HEK293 (cell line): ENCODE results near the gene FSTL4.

Experiments
- CTCF ChIA-PET: fragments of 350-600 bp; formaldehyde crosslinking; extraction: SDS; loops from one replicate; lab custom pipeline; 2021; ENCODE audit warnings: antibody characterized with exemption; lab: Yijun Ruan, JAX
- POLR2A ChIA-PET: fragments of 300-600 bp; formaldehyde crosslinking; extraction: SDS; loops from one replicate; lab custom pipeline; 2020; ENCODE audit warnings: antibody characterized with exemption, inconsistent platforms; lab: Yijun Ruan, JAX
- H3K27ac ChIP-seq: fragments of 200-500 bp; sonication (Bioruptor generic); 2 replicates; pipeline ENCODE4 v1.5.1; 2014; ENCODE audit warnings: low read depth, low read length, control low read depth, inconsistent platforms; ENCODE audit errors: extremely low read depth
- H3K36me3 ChIP-seq, 2 experiments: fragments of 200-500 bp in 1 of 2; sonication (Bioruptor generic) in 1 of 2; 1 replicate in 1 of 2; 2 replicates in 1 of 2; pipeline ENCODE4 v1.5.1; 2014 to 2017; ENCODE audit warnings: inconsistent platforms in 2 of 2, low read length in 2 of 2; ENCODE audit not compliant: control insufficient read depth in 2 of 2, insufficient read depth in 1 of 2
- H3K4me1 ChIP-seq: fragments of 200-500 bp; sonication (Bioruptor generic); 2 replicates; pipeline ENCODE4 v1.5.1; 2014; ENCODE audit warnings: mild to moderate bottlenecking, low read length, inconsistent platforms; ENCODE audit not compliant: control insufficient read depth, insufficient read depth
- H3K4me3 ChIP-seq: 2 replicates; pipeline ENCODE4 v1.5.1; 2011; ENCODE audit warnings: low read depth, mild to moderate bottlenecking, control low read depth, low read length, moderate library complexity
- H3K9me3 ChIP-seq: fragments of 200-500 bp; sonication (Bioruptor generic); 2 replicates; pipeline ENCODE4 v1.5.1; 2014; ENCODE audit warnings: low read depth, low read length, inconsistent platforms; ENCODE audit not compliant: control insufficient read depth, insufficient read depth
- BCL11A ChIP-seq: fragments of 450-650 bp; formaldehyde crosslinking; IDR thresholded peaks from 2 replicates; pipeline ENCODE4 v1.5.1; 2016; ENCODE audit warnings: low read depth, missing biosample characterization, missing genetic modification characterization
- KLF9 ChIP-seq: fragments of 450-650 bp; formaldehyde crosslinking; IDR thresholded peaks from 2 replicates; pipeline ENCODE4 v1.5.1; 2016; ENCODE audit warnings: missing biosample characterization, missing genetic modification characterization, low read depth
- MEIS1 ChIP-seq: sonication (generic); formaldehyde crosslinking; IDR thresholded peaks from 2 replicates; pipeline ENCODE4 v1.8.1; 2022; ENCODE audit warnings: missing genetic modification reagents, mild to moderate bottlenecking, borderline replicate concordance
- ZFP41 ChIP-seq: fragments of 450-650 bp; formaldehyde crosslinking; IDR thresholded peaks from 2 replicates; pipeline ENCODE4 v1.5.1; 2016; ENCODE audit warnings: missing biosample characterization, missing genetic modification characterization, borderline replicate concordance
- ZNF155 ChIP-seq: fragments of 450-650 bp; formaldehyde crosslinking; IDR thresholded peaks from 2 replicates; pipeline ENCODE4 v1.5.1; 2016; ENCODE audit warnings: missing biosample characterization, missing genetic modification characterization
- ZNF169 ChIP-seq: fragments of 450-650 bp; formaldehyde crosslinking; IDR thresholded peaks from 2 replicates; pipeline ENCODE4 v1.5.1; 2016; ENCODE audit warnings: missing biosample characterization, missing genetic modification characterization
- ZNF223 ChIP-seq: fragments of 450-650 bp; formaldehyde crosslinking; IDR thresholded peaks from 2 replicates; pipeline ENCODE4 v1.5.1; 2016; ENCODE audit warnings: missing biosample characterization, missing genetic modification characterization
- ZNF23 ChIP-seq: fragments of 450-650 bp; formaldehyde crosslinking; IDR thresholded peaks from 2 replicates; pipeline ENCODE4 v1.5.1; 2016; ENCODE audit warnings: missing biosample characterization, missing genetic modification characterization, borderline replicate concordance
- ZNF274 ChIP-seq, 2 experiments: fragments of 200-500 bp in 1 of 2; fragments of 450-650 bp in 1 of 2; sonication (Bioruptor generic) in 1 of 2; formaldehyde crosslinking in 1 of 2; IDR thresholded peaks; 2 replicates each; pipeline versions ENCODE4 v1.5.1 to v1.6.1; 2014 to 2016; ENCODE audit warnings: borderline replicate concordance in 1 of 2, inconsistent platforms in 1 of 2, low read length in 1 of 2, missing biosample characterization in 1 of 2, missing genetic modification characterization in 1 of 2
- ZNF404 ChIP-seq: fragments of 450-650 bp; formaldehyde crosslinking; IDR thresholded peaks from 2 replicates; pipeline ENCODE4 v1.5.1; 2017; ENCODE audit warnings: missing biosample characterization, missing genetic modification characterization
- ZNF423 ChIP-seq: fragments of 450-650 bp; formaldehyde crosslinking; IDR thresholded peaks from 2 replicates; pipeline ENCODE4 v1.5.1; 2016; ENCODE audit warnings: missing biosample characterization, missing genetic modification characterization
- ZNF707 ChIP-seq: fragments of 450-650 bp; formaldehyde crosslinking; IDR thresholded peaks from 2 replicates; pipeline ENCODE4 v1.5.1; 2016; ENCODE audit warnings: missing biosample characterization, missing genetic modification characterization
- TF ChIP-seq, protein P1 (sequence below): fragments of 450-650 bp; formaldehyde crosslinking; IDR thresholded peaks from 2 replicates; pipeline ENCODE4 v1.5.1; 2016; ENCODE audit warnings: missing biosample characterization, missing genetic modification characterization, low read depth
- TF ChIP-seq, protein P2 (sequence below): IDR thresholded peaks from 2 replicates; pipeline ENCODE4 v1.6.1; 2011; ENCODE audit warnings: mild to moderate bottlenecking, low read depth, low read length, borderline replicate concordance
- TF ChIP-seq, protein P3 (sequence below): fragments of 450-650 bp; formaldehyde crosslinking; IDR thresholded peaks from 2 replicates; pipeline ENCODE4 v1.5.1; 2017; ENCODE audit warnings: missing biosample characterization, missing genetic modification characterization
- TF ChIP-seq, protein P4 (sequence below): fragments of 450-650 bp; formaldehyde crosslinking; IDR thresholded peaks from 2 replicates; pipeline ENCODE4 v1.5.1; 2017; ENCODE audit warnings: missing biosample characterization, missing genetic modification characterization

FSTL4 gene

DNA sequence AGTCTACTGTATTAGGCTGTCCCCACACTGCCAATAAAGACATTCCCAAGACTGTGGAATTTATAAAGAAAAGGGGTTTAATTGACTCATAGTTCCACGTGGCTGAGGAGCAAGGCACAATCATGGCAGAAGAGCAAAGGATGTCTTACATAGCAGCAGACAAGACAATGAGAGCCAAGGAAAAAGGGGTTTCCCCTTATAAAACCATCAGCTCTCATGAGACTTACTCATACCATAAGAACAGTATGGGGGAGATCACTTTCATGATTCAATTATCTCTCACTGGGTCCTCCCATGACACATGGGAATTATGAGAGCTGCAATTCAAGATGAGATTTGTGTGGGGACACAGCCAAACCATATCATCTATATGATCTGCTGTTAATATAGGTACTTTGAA, 14.8 kb upstream of the FSTL4 start:
- no peak overlapping the region for H3K27ac ChIP-seq
- POLR2A ChIA-PET: no interaction called here
- CTCF ChIA-PET: no interaction called here

DNA sequence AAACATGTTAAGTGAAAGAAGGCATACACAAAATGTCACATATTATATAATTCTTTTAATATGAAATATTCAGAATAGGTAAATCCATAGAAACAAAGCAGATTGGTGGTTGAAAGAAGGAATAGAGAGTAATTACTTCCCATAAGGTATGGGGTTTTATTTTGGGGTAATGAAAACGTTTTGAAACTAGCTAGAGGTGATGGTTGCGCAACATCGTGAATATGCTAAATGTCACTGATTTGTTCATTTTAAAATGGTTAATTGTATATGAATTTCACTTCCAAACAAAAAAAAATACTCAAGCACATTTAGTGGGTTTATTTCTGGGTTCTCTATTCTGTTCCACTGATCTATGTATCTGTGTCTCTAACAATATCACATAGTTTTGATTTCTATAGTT, 12.0 kb upstream of the FSTL4 start:
- no peaks in the 10 kb centered on the region for H3K4me1 ChIP-seq
- no peak overlapping the region for H3K4me3 ChIP-seq
- POLR2A ChIA-PET: no interaction called here
- H3K9me3 ChIP-seq: no peaks in the 10 kb centered on the region
- no peaks in the 10 kb centered on the region for H3K36me3 ChIP-seq
- H3K27ac ChIP-seq: no peak overlapping the region
- TF ChIP-seq, protein P1, sequence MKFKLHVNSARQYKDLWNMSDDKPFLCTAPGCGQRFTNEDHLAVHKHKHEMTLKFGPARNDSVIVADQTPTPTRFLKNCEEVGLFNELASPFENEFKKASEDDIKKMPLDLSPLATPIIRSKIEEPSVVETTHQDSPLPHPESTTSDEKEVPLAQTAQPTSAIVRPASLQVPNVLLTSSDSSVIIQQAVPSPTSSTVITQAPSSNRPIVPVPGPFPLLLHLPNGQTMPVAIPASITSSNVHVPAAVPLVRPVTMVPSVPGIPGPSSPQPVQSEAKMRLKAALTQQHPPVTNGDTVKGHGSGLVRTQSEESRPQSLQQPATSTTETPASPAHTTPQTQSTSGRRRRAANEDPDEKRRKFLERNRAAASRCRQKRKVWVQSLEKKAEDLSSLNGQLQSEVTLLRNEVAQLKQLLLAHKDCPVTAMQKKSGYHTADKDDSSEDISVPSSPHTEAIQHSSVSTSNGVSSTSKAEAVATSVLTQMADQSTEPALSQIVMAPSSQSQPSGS (tag by site-specific recombination): no peak
- TF ChIP-seq ZNF23 (tag by site-specific recombination): no peak
- TF ChIP-seq, protein P2, sequence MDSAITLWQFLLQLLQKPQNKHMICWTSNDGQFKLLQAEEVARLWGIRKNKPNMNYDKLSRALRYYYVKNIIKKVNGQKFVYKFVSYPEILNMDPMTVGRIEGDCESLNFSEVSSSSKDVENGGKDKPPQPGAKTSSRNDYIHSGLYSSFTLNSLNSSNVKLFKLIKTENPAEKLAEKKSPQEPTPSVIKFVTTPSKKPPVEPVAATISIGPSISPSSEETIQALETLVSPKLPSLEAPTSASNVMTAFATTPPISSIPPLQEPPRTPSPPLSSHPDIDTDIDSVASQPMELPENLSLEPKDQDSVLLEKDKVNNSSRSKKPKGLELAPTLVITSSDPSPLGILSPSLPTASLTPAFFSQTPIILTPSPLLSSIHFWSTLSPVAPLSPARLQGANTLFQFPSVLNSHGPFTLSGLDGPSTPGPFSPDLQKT: no peak
- no peak for TF ChIP-seq KLF9 (tag by site-specific recombination)
- no peak for TF ChIP-seq BCL11A (tag by site-specific recombination)
- no peak for TF ChIP-seq ZNF169 (tag by site-specific recombination)
- no peak for TF ChIP-seq ZNF155 (tag by site-specific recombination)
- no peak for TF ChIP-seq ZNF707 (tag by site-specific recombination)
- TF ChIP-seq, protein P3, sequence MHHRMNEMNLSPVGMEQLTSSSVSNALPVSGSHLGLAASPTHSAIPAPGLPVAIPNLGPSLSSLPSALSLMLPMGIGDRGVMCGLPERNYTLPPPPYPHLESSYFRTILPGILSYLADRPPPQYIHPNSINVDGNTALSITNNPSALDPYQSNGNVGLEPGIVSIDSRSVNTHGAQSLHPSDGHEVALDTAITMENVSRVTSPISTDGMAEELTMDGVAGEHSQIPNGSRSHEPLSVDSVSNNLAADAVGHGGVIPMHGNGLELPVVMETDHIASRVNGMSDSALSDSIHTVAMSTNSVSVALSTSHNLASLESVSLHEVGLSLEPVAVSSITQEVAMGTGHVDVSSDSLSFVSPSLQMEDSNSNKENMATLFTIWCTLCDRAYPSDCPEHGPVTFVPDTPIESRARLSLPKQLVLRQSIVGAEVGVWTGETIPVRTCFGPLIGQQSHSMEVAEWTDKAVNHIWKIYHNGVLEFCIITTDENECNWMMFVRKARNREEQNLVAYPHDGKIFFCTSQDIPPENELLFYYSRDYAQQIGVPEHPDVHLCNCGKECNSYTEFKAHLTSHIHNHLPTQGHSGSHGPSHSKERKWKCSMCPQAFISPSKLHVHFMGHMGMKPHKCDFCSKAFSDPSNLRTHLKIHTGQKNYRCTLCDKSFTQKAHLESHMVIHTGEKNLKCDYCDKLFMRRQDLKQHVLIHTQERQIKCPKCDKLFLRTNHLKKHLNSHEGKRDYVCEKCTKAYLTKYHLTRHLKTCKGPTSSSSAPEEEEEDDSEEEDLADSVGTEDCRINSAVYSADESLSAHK (tag by site-specific recombination): no peak
- TF ChIP-seq, protein P4, sequence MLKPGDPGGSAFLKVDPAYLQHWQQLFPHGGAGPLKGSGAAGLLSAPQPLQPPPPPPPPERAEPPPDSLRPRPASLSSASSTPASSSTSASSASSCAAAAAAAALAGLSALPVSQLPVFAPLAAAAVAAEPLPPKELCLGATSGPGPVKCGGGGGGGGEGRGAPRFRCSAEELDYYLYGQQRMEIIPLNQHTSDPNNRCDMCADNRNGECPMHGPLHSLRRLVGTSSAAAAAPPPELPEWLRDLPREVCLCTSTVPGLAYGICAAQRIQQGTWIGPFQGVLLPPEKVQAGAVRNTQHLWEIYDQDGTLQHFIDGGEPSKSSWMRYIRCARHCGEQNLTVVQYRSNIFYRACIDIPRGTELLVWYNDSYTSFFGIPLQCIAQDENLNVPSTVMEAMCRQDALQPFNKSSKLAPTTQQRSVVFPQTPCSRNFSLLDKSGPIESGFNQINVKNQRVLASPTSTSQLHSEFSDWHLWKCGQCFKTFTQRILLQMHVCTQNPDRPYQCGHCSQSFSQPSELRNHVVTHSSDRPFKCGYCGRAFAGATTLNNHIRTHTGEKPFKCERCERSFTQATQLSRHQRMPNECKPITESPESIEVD (tag by site-specific recombination): no peak
- TF ChIP-seq ZNF223 (tag by site-specific recombination): no peak
- TF ChIP-seq ZFP41: no peak
- no peak for TF ChIP-seq ZNF423 (tag by site-specific recombination)
- no peak for TF ChIP-seq ZNF404 (tag by site-specific recombination)
- CTCF ChIA-PET: interaction anchor here (0.5 to 1.6 kb wide), 2 partner anchors 12 to 98 kb away, joined by 3 to 7 read pairs; partner anchors contain the start of gene FSTL4

More for the DNA sequence above, 14.8 kb upstream of the FSTL4 start:
- TF ChIP-seq ZNF274 (IDR thresholded peaks at IDR 0.05; ENCODE audit: low read length) (no peak), ZNF274 (tag by site-specific recombination; IDR thresholded peaks at IDR 0.05; ENCODE audit: borderline replicate concordance) (no peak), MEIS1 (CRISPR knock-in tag) (no peak)
- Histone ChIP-seq H3K36me3 (no peaks in the 10 kb centered on the region), H3K9me3 (no peaks in the 10 kb centered on the region), H3K4me3 (no peak overlapping the region), H3K4me1 (no peaks in the 10 kb centered on the region)
